GM19372 (cell line): ENCODE data around the gene PPWD1.
"Not testable (repeated sequence)": the region's sequence is repeated elsewhere in the genome, so short reads cannot be mapped to it uniquely, and the experiment has no call there.

Experiments used
- ATAC-seq: cut with Tn5 transposase; IDR thresholded peaks from one replicate; pipeline ENCODE4 v1.9.1; 2021; ENCODE audit warnings: mild to moderate bottlenecking, low read depth, moderate library complexity; ENCODE audit not compliant: unreplicated experiment

PPWD1 gene

DNA sequence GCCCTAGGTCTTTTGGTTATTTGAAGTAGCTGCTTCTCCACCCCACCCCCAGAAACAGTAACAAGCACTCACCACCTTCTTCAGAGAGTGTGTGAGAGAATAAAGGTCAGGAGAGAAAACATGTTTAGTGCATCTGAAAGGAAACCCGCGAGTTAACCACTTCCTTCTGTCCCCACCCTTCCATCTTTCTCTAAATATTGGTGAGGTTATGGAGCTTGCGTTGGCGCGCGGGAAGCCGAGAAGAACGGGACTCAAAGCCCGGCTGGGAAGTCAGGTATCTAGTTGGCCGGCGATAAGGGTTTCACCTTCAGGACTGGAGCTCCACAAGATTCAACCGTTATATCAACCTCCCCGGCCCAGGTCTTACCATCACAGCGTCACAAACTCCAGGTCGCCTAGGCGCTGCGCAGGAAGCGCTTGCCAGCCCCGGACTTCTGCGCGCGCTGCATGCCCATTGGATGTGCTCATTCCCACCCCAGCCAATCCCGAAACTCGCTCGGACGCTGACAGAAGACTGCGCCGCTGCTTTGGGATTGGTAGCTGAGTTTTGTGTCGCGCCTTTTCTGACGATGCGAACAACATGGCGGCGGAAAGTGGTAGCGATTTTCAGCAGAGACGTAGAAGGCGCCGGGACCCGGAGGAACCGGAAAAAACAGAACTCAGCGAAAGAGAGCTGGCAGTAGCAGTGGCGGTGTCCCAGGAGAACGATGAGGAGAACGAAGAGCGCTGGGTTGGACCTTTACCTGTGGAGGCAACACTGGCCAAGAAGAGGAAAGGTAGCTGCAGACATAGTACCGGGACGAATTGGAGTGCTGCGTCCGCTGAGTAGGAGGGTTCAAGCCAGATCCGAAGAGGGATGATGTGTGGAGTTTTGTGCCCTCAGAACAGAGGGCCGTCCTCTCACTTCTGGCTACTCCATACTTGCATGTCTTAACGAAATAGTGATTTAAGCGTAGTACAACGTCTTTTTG is at the start of gene PPWD1, which contains the start of gene CENPK:
PPWD1 (plus strand) TSS at position 566 of the 971 bp plus-strand sequence; CDS start at position 581, 15 bp downstream.
CENPK (minus strand) TSS at position 438 of the 971 bp plus-strand sequence. CDS start 8,261 bp downstream, outside the sequence.
- ATAC-seq = peak; percentile 99

DNA sequence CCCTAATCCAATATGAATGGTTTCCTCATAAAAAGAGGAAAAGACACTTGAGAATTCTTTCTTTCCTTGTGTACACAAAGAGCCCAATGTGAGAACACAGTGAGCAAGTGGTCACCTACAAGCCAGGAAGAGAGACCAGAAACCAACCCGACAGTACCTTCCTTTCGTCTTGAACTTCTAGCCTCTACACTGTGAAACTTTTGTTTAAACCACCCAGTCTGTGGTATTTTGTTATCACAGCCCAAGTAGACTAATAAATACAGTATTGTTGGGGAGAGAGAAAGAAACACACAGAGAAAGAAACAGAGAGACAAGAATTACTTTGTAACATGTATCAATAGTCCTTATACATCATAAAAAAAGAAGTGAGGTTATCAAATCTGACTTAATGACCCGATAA is 37.4 kb upstream of the PPWD1 start:
- ATAC-seq = no peak

DNA sequence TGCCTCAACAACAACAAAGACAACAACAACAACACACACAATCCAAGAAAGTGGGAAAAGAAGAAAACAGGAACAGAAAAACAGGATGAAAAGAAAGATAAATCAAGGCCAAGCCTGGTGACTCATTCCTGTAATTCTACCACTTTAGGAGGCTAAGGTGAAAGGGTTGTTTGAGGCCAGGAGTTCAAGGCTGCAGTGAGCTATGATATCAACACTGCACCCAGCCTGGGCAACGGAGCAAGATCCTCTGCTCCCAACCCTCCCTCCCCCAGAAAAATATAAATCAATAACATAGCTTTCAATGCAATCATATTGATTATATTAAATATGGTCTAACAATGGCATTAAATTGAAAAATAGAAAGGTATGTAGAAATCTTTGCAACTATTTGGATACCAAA is 32.2 kb upstream of the PPWD1 start:
- ATAC-seq = no peak

DNA sequence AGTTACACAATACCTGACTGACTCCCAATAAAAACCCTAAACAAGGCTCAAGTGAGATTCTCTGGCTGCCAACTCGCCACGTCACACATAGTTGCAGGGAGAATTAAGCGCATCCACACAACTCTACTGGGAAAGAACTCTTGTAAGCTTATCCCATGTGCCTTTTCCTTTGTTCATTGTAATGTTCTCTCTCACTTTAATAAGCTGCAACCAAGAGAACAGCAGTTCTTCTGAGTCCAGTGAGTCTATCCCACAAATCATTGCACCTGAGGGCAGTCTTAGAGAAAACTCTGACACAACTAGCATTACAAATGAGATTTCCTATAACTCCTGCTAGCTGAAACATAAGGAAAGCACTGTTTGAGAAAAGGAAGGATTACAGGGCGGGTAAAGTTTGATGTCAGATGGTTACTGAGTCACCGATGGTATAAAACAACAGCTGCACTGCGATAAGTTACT is 27.5 kb upstream of the PPWD1 start:
- ATAC-seq = no peak

DNA sequence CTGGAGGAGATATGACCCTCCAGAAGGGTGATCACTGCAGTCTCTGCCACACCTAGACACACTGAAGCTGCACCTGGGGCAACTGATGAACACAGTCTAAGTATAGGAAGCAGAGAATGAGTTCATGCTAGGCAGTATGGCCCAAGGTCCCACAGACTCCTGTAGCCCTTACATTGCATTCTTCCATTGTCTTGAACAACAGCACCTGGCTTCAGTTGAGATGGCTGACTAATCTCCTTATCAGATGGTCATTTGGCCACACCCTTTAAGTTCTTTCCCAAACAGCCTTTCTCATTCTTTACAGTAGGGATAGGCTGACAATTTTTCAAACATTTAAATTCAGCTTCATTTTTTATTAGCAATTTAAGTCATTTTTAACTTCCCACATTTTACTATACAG is 23.3 kb upstream of the PPWD1 start:
- ATAC-seq = no peak

DNA sequence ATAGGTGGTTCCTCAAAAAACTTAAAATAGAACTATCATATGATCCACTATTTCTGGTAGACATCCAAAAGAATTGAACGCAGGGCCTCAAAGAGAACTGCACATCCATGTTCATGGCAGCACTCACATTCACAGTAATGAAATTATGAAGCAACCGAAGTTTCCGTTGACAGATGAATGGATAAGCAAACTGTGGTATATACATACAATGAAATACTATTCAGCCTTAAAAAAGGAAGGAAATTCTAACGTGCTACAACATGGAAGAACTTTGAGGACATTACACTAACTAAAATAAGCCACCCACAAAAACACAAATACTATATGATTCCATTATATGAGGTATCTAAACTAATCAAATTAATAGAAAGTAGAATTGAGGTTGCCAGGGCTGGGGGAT is 18.6 kb upstream of the PPWD1 start:
- ATAC-seq = no peak

DNA sequence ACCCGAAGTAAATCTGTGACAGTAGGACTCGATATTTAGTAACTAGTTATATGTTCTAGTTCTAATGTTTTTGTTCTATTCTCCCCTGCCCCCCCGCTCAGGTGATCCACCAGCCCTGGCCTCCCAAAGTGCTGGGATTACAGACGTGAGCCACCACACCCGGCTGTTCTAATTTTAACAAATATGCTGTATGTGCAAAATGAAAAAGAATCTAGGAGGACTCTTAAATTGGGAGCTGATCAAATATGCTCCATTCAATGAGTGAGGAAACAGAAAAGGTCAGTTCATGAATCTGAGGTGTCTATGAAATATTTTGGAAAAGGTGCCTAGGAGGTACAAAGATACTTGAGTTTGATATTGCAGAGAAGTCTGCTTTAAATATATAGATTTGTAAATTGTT is 17.0 kb upstream of the PPWD1 start:
- ATAC-seq = no peak

DNA sequence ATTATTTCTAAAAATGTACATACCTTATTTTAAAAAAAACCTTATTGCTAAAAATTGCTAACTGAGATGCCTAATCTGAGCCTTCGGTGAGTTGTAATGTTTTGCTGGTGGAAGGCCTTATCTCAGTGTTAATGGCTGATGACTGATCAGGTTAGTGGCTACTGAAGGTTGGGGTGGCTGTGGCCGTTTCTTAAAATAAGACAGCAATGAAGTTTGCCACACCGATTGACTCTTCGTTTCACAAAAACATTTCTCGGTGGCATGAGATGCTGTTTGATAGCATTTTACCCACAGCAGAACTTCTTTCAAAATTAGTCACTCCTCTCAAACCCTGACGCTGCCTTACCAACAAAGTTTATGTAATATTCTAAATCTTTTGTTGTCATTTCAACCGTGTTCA is 14.8 kb upstream of the PPWD1 start:
- no peak for ATAC-seq

DNA sequence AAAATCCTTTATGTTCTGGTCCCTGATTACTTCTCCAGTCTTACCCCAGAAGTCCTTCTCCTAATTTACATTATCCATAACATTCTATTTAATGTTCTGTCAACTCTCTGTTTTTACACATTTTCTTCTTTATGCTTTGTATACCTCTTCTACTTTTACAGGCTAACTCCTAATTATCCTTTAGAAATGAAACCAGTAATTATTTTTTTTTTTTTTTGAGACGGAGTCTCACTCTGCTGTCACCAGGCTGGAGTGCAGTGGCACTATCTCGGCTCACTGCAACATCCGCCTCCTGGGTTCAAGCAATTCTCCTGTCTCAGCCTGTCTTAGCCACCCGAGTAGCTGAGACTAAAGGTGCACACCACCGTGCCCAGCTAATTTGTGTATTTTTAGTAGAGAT is 9.2 kb upstream of the PPWD1 start:
- no peak for ATAC-seq

DNA sequence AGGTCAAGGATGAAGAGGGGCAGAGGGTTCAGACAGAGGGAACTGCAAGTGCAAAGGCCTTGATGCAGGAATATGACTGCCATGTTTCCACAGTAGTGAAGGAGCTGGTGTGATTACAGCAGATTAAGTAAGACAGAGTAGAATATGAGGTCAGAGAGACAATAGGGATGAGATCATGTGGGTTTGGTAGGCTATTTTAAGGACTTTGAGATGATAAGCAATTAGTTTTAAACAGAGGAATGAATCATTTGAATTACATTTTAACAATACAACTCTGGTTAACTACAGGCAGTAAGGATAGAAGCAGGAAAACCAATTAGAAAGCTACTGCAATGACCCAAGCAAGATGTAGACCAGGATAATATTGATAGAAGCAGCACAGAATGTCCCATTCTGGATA is 7.8 kb upstream of the PPWD1 start:
- no peak for ATAC-seq

DNA sequence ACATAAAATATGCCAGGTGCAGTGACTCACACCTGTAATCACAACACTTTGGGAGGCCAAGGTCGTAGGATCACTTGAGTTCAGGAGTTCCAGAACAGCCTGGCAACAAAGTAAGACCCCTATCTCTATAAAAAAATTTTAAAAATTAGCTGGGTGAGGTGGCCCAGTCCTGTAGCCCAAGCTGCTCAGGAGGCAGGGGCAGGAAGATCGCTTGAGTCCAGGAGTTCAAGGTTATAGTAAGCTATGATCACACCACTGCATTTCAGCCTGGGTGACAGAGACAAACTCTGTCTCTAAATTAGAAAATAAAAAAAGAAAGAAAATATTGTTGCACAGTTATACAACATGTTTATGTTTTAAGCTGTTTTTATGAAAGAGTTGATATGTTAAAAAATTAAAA is 6.9 kb upstream of the PPWD1 start:
- ATAC-seq = no peak

DNA sequence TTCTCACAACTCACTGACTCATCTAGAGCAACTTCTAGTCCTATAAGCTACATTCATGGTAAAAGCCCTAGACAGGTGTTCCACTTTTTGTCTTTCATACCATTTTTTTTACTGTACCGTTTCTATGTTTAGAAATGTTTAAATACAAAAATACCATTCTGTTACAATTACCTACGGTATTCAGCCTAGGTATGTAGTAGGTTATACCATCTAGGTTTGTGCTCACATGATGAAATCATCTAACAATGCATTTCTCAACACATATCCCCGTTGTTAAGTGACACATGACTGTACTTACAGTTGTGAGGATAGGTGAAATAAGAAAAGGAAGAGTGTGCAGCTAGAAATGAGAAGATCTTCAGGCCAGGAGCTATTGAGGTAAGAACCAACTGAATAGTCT is 6.4 kb upstream of the PPWD1 start:
- no peak for ATAC-seq

DNA sequence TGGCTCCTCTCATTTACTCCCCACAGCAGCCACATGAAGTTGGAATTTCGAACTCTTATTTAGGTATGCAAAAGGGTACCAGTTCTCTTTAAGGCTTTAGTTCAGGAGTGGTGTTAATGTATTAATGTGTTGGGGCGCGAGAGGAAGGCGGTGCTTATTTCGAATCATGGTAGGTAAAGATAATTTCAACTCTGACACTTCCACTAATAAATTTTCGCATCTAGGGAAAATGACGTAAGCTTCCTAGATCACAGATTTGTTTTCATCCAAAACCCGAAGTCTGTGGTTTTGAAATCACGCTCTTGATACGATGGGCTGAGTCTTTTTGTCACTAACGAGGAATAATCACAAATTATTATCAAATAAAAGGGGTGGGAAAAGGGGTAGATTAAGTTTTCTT is 681 bp downstream of the PPWD1 start:
- ATAC-seq = no peak

DNA sequence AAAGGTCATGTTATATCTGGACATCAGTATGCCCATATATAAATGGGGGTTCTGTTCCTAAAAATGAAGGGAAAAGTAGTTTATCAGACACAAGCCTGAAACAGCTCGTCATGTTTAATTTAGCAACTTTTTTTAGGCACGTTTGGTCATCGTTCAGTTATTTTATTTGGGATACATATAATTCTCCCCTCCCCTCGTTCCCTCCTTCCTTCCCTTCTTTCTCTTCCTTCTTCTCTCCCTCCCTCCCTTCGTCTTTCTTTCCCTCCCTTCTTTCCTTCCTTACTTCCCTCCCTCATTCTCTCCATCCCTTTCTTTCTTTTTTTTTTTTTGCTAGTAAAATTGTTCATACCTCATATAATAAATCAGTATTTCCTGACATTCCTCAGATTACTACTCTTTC is 3.4 kb downstream of the PPWD1 start:
- ATAC-seq = no peak

DNA sequence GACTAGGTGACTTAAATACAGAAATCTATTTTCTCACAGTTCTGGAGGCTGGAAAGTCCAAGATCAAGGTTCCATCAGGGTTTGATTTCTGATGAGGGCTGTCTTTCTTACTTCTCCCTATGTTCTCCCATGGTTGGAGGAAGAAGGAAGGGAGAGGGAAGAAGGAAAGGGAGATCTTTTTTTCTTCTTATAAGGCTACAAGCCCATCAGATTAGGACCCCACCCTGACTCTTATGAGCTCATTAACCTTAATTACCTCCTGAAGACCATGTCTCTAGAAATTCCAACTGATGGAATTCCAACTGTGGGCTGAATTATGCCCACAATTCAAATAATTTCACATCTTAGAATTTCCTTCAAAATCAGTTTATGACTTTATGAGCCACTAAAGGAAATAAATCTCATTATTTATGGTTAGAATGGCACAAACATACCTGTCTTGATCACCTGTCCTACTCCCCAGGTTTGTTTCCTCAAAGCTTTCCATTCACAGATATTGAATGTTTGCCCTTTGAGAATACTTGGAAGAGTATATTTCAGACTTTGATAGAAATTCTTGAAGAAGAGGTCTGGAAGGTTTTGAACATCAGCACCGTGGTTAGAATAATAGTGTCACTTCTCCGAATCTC is 7.6 kb downstream of the PPWD1 start:
- no peak for ATAC-seq

DNA sequence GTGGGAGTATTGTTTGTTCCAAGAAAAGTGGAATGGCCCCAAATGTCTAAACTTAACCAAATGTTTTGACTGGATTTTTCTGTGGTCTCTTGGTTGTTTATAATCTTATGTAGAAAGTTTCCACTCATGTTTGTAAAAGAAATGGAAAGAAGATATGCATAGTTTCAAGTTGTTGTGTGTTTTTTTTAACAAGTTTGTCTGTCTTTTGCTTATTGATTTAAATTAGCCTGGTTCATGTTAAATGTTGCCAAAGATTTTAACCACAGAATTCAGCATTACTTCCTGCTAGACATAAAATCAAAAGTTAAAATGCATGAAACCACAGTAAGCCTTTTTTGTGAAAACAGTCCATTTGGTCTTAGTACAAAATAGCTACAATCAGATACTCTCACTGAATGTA is 14.0 kb downstream of the PPWD1 start:
- no peak for ATAC-seq

DNA sequence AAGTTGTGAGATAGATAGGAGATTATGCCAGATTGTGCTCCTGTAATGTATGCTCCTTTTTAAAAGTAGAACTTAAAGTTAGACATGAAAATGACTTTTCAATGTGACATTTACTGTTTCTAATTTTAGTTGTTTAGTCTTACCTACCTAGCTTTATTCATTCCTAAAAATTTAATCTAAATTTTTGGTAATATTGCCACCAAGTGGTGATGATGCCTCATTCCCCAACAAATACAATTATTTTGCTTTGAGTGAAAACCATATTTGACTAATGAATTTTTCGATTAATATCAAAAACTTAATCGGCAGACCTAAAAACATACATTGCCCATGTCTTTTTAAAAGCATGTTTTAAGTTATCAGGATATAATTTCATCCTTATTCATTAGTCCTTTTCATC is 25.6 kb downstream of the PPWD1 start:
- ATAC-seq = no peak

DNA sequence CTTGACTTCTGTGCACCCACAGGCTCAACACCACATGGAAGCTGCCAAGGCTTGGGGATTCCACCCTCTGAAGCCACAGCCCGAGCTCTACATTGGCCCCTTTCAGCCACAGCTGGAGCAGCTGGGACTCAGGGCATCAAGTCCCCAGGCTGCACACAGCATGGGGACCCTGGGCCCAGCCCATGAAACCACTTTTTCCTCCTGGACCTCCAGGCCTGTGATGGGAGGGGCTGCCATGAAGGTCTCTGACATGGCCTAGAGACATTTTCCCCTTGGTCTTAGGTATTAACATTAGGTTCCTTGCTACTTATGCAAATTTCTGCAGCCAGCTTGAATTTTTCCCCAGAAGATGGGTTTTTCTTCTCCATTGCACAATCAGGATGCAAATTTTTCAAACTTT is 38.7 kb downstream of the PPWD1 start:
- not testable (repeated sequence) for ATAC-seq

DNA sequence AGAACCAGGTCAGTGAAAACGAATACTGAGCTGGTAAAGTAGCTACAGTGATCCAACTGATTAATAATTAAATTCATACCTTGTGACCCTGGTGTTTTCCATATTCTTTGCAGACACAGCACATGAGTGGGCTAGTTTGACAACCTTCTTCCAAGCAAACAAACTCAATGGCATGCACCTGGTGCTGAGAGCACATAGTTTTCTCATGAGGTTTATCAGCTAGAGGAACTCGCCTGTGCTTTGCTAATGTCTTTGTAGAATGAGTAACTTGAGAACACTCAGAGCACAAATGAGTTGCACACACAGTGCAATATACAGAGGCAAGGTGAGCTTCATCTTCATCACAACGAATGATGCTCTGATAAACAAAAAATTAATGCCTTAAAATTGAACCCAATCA is 48.4 kb downstream of the PPWD1 start:
- ATAC-seq = no peak

DNA sequence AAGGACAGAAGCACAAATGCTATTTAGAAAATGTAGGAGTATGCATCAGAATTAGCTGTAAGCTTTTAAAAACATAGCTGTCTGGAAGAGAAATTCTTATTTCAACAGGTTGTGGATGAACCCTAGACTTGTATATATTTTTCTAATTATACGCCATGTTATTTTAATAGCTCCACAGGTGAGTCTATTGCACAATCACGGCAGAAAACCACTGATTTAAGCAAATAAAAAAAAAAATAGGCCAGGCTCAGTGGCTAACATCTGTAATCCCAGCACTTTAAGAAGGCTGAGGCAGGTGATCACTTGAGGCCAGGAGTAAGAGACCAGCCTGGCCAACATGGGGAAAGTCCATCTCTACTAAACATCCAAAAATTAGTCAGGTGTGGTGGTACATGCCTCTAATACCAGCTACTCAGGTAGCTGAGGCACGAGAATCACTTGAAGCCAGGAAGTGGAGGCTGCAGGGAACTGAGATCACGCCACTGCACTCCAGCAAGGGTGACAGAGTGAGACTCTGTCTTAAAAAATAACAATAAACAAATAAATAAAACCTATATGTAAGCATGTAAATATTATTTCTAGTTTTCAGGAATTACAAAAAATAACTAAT is 49.3 kb downstream of the PPWD1 start:
- ATAC-seq = no peak

DNA sequence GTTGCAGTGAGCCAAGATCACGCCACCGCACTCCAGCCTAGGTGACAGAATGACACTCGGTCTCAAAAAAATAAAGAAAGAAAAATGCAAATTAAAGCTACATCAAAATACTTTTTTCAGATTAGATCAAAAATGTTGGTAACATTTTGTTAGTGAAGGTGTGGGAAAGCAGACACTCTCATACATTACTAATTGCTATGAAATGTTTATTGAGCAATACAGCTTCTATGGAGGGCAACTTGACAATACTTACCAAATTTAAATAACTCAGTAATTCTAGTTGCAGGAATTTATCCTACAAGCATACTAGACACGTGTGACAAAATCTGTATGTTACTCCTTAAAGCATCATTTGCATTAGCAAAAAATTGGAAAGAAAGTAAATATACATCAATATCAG is 56.9 kb downstream of the PPWD1 start:
- ATAC-seq = no peak
